Measurements from ENCODE around the gene NXPH4.

The NXPH4 gene

DNA sequence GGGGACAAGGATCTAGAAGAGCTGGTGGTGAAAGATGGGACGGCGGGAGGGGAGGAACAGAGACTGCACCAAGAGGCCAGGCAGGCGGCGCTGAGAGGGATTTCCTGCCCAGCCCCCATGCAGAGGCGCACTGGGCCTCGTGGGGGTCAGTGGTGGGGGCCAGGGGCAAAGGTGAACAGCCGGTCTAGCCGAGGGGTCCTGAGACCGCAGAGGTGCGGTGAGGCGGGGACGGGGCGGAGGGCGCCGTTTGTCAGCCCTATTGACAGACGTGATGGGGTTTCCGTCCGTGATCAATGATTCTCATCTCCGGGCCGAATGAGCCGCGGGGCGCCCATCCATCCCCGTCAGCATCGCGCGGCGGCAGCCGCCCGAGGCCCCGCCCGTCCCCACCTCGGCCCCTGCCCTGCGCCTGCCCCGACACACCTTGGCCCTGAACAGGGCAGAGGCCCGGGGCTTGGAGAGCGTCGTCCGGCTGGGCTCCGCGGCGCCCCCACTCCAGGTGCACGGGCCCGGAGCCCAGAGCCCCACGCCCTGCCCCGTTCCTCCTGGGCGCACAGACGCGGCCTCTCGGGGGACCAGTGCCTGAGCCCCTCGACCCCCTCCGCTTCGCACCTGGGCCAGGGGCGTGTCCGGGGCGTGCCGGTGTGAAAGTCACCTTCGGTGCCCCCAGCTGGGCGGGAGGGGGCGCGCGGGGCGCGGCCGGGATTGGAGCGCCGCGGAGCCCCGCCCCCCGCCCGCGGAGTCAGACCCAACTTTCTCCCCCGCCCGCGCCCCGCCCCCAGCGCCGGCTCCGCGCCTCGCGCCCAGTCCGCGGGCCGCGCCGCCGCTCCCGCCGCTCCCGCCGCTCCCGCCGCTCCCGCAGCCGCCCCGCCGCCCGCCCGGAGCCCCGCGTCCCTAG lies at the start of gene NXPH4:
NXPH4 (plus strand) TSS at position 781 of the 898 bp plus-strand sequence. CDS start 176 bp downstream, outside the sequence.
- no peak within 1 kb of the TSS for H2AFZ ChIP-seq (ENCODE audit: low read length)
- H3K9me3 ChIP-seq (ENCODE audit: insufficient read depth, low read depth, low read length): no peaks in the 10 kb centered on the region
- TF ChIP-seq CTCF (conservative IDR thresholded peaks at IDR 0.05; ENCODE audit: low read length) (no peak), EZH2phosphoT487 (IDR thresholded peaks at IDR 0.05; ENCODE audit: borderline replicate concordance) (no peak)
- no peak within 1 kb of the TSS for H3K9ac ChIP-seq (ENCODE audit: low read depth, low read length, poor library complexity, severe bottlenecking)
- H3K9me2 ChIP-seq (replicated peaks; ENCODE audit: low read depth, low read length): no peaks in the 10 kb centered on the region
- H3K27me3 ChIP-seq (ENCODE audit: insufficient read depth, low read length, poor library complexity, severe bottlenecking): no peaks in the 10 kb centered on the region
- H3K4me3 ChIP-seq (ENCODE audit: low read length, poor library complexity, severe bottlenecking): no peak within 1 kb of the TSS
- H3K79me2 ChIP-seq (ENCODE audit: insufficient read depth, low read length): no peaks in the 10 kb centered on the region
- no peak within 1 kb of the TSS for H3K4me2 ChIP-seq (ENCODE audit: low read depth, low read length, poor library complexity, severe bottlenecking)
- no peaks in the 10 kb centered on the region for H3F3A ChIP-seq (ENCODE audit: low read depth)
- H4K20me1 ChIP-seq (ENCODE audit: insufficient read depth, low read length, poor library complexity, severe bottlenecking): no peaks in the 10 kb centered on the region
- no peaks in the 10 kb centered on the region for H3K36me3 ChIP-seq (ENCODE audit: insufficient read depth, low read length)
- H3K4me1 ChIP-seq (ENCODE audit: insufficient read depth, low read length, poor library complexity, severe bottlenecking): peaks cover 9% of the 10 kb centered on the region

- H3K9ac ChIP-seq (ENCODE audit: low read depth, low read length, poor library complexity, severe bottlenecking): no peak overlapping the region
- no peaks in the 10 kb centered on the region for H4K20me1 ChIP-seq (ENCODE audit: insufficient read depth, low read length, poor library complexity, severe bottlenecking)
- H3K4me3 ChIP-seq (ENCODE audit: low read length, poor library complexity, severe bottlenecking): no peak overlapping the region
- no peak overlapping the region for H3K4me2 ChIP-seq (ENCODE audit: low read depth, low read length, poor library complexity, severe bottlenecking)
- no peaks in the 10 kb centered on the region for H3K9me2 ChIP-seq (replicated peaks; ENCODE audit: low read depth, low read length)
- no peaks in the 10 kb centered on the region for H3K36me3 ChIP-seq (ENCODE audit: insufficient read depth, low read length)
- no peaks in the 10 kb centered on the region for H3K9me3 ChIP-seq (ENCODE audit: insufficient read depth, low read depth, low read length)
- H3K79me2 ChIP-seq (ENCODE audit: insufficient read depth, low read length): no peaks in the 10 kb centered on the region
- TF ChIP-seq CTCF (conservative IDR thresholded peaks at IDR 0.05; ENCODE audit: low read length) (no peak), EZH2phosphoT487 (IDR thresholded peaks at IDR 0.05; ENCODE audit: borderline replicate concordance) (no peak)
- no peaks in the 10 kb centered on the region for H3K4me1 ChIP-seq (ENCODE audit: insufficient read depth, low read length, poor library complexity, severe bottlenecking)
- H2AFZ ChIP-seq (ENCODE audit: low read length): no peak overlapping the region
- H3F3A ChIP-seq (ENCODE audit: low read depth): no peaks in the 10 kb centered on the region
- H3K27me3 ChIP-seq (ENCODE audit: insufficient read depth, low read length, poor library complexity, severe bottlenecking): no peaks in the 10 kb centered on the region
These were observed 49.6 kb upstream of the NXPH4 start for GRCh38 chr12:57166971-57167371.

GRCh38 chr12:57168058-57168457 lies 48.5 kb upstream of the NXPH4 start:
- no peak overlapping the region for H2AFZ ChIP-seq (ENCODE audit: low read length)
- H3K36me3 ChIP-seq (ENCODE audit: insufficient read depth, low read length): no peaks in the 10 kb centered on the region
- no peak overlapping the region for H3K4me3 ChIP-seq (ENCODE audit: low read length, poor library complexity, severe bottlenecking)
- H3K9ac ChIP-seq (ENCODE audit: low read depth, low read length, poor library complexity, severe bottlenecking): no peak overlapping the region
- H3K27me3 ChIP-seq (ENCODE audit: insufficient read depth, low read length, poor library complexity, severe bottlenecking): no peaks in the 10 kb centered on the region
- no peaks in the 10 kb centered on the region for H4K20me1 ChIP-seq (ENCODE audit: insufficient read depth, low read length, poor library complexity, severe bottlenecking)
- no peaks in the 10 kb centered on the region for H3K9me2 ChIP-seq (replicated peaks; ENCODE audit: low read depth, low read length)
- no peaks in the 10 kb centered on the region for H3K4me1 ChIP-seq (ENCODE audit: insufficient read depth, low read length, poor library complexity, severe bottlenecking)
- no peaks in the 10 kb centered on the region for H3K9me3 ChIP-seq (ENCODE audit: insufficient read depth, low read depth, low read length)
- TF ChIP-seq EZH2phosphoT487 (IDR thresholded peaks at IDR 0.05; ENCODE audit: borderline replicate concordance) (no peak), CTCF (conservative IDR thresholded peaks at IDR 0.05; ENCODE audit: low read length) (no peak)
- H3F3A ChIP-seq (ENCODE audit: low read depth): no peaks in the 10 kb centered on the region
- no peak overlapping the region for H3K4me2 ChIP-seq (ENCODE audit: low read depth, low read length, poor library complexity, severe bottlenecking)
- H3K79me2 ChIP-seq (ENCODE audit: insufficient read depth, low read length): no peaks in the 10 kb centered on the region
